Middle frontal gyrus (tissue), 1 donor: ENCODE results near the gene PCDHGA12.

Experiments
- DNase-seq: peaks from one replicate; pipeline ENCODE4 v3.0.0-alpha.2; 2015; ENCODE audit warnings: low spot score; ENCODE audit errors: extremely low spot score

PCDHGA12 gene

DNA sequence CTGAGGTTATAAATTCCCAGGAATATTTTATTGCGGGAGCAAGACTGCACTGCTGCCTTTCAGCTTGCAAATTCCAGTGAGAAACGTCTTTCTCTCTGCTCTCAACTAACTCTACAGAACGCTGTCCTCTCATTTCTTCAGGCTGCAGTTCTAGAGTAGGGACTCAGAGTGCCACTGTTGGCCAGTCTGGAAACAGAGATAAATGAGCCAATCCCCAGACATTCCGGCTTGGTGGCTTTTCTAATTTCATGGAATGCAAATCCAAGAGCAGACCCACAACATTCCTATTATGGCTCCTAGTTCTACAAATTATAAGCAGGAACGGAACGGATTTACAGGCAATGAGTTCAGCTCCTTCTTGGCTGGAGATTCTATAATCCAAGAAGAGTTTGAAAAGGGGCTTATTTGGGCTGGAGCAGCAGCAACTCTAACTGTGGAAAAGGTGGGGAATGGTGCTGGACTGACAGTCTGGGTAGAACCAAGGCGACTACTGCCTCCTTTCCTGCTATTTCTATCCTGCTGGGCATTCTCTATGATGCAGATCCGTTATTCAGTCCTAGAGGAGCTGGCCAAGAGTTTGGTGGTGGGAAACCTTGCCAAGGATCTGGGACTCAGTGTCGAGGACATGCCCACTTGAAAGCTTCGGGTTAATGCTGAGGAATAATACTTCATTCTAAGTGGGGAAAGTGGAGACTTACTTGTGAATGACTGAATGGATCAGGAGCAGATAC lies 9.3 kb downstream of the PCDHGA12 start:
- DNase-seq = no peak

DNA sequence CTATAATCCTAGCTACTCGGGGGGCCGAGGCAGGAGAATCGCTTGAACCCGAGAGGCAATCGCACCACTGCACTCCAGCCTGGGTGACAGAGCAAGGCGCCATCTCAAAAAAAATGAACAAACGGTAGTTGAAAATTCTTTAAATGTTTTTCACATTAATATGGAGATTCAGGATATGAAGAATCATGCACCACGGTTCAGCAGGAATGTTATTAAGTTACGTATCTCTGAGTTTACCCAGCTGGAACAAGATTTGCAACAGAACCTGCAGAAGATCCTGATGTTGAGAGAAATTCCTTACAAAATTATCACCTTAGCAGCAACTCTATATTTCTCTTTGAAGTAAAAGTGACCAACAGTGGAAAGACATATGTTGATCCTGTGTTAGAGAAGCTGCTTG lies 10.0 kb downstream of the PCDHGA12 start:
- DNase-seq = no peak

DNA sequence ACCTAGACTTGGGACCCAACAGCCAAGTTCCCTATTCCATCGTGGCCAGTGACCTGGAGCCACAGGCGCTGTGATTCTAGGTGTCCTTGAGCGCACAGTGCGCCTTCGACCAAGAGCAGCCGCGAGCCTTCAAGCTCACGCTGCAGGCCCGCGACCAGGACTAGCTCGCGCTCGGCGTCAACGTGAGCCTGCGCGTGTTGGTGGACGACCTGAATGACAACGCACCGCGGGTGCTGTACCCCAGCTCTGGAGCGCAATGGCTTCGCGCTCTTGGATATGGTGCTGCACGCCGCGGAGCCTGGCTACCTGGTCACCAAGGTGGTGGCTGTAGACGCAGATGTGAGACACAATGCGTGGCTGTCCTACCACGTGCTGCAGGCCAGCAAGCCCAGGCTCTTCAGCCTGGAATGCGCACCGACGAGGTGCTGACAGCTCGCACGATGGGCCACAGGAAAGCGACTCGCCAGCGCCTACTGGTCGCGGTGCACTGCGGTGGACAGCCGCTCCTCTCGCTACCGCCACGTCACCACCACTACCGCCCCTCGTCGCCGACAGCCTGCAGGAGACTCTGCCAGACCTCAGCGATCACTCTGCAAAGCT lies 11.4 kb downstream of the PCDHGA12 start:
- DNase-seq = no peak

DNA sequence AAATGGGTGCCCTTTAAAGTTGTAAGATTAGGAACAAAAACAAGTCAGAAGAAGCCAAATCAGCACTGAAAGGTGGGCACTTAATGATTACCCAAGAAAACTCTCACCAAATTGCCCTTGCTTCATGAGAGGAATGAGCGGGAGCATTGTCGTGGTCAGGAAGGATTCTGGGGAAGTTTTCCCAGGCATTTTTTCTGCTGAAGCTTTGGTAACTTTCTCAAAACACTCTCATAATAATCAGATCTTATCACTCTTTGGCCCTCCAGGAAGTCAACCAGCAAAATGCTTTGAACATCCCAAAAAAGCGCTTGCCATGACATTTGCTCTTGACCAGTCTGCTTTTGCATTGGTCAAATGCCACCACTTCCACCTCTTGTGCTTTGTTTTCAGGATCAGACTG lies 35.0 kb downstream of the PCDHGA12 start:
- no peak for DNase-seq

DNA sequence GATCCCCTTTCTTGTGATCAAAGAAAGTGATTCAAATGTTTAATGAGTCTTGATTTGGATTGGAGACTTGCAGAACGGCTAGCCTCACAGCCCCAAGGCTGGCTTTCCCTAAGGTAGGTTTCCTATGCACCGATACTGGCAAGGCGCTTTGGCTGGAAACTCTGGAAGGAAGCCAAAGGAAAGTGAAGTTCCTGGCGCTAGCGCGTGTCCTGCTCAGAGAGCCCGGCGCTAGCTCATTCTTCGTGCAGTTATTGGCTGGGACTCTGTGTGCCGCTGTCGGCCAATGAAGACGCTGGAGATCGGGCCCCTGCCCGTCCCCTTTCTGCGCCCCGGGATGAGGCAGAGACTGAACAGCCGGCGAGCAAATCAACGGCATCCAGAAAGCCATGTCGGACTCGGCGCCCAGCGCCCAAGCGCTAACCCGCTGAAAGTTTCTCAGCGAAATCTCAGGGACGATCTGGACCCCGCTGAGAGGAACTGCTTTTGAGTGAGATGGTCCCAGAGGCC lies 45.4 kb downstream of the PCDHGA12 start, which contains the start of gene PCDHGC3:
PCDHGC3 (plus strand) TSS at position 342 of the 507 bp plus-strand sequence; CDS start at position 493, 151 bp downstream.
- DNase-seq = peak; percentile 87

DNA sequence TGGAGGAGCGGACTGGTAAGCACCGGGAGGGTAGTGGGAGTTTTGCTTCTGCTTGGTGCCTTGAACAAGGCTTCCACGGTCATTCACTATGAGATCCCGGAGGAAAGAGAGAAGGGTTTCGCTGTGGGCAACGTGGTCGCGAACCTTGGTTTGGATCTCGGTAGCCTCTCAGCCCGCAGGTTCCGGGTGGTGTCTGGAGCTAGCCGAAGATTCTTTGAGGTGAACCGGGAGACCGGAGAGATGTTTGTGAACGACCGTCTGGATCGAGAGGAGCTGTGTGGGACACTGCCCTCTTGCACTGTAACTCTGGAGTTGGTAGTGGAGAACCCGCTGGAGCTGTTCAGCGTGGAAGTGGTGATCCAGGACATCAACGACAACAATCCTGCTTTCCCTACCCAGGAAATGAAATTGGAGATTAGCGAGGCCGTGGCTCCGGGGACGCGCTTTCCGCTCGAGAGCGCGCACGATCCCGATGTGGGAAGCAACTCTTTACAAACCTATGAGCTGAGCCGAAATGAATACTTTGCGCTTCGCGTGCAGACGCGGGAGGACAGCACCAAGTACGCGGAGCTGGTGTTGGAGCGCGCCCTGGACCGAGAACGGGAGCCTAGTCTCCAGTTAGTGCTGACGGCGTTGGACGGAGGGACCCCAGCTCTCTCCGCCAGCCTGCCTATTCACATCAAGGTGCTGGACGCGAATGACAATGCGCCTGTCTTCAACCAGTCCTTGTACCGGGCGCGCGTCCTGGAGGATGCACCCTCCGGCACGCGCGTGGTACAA lies 46.0 kb downstream of the PCDHGA12 start:
- no peak for DNase-seq

- DNase-seq = no peak
Measured at GRCh38 chr5:141477044-141477575, 46.8 kb downstream of the PCDHGA12 start.

DNA sequence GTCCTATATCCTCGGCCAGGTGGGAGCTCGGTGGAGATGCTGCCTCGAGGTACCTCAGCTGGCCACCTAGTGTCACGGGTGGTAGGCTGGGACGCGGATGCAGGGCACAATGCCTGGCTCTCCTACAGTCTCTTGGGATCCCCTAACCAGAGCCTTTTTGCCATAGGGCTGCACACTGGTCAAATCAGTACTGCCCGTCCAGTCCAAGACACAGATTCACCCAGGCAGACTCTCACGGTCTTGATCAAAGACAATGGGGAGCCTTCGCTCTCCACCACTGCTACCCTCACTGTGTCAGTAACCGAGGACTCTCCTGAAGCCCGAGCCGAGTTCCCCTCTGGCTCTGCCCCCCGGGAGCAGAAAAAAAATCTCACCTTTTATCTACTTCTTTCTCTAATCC lies 47.5 kb downstream of the PCDHGA12 start:
- DNase-seq = no peak

GRCh38 chr5:141478321-141478945 lies 48.1 kb downstream of the PCDHGA12 start:
- no peak for DNase-seq

DNA sequence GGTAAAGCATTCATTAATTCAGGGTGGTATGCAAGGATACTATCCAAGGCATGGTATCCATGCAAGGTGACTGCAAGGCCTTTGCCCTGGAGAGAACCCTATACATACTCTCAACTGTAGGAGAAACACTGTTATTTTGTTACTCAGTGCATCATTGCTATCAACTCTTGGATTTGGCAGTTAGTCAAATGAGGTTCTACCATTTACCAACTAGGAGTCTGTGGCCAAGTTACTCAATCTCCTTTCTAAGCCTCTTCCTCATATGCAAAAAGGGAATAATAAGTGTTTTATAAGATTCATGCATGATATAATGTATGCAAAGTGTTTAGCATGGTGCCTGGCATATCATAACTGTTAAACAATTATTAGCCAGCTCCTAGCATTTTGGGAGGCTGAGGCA lies 49.5 kb downstream of the PCDHGA12 start:
- no peak for DNase-seq
